ENCODE results near the gene VTA1. TPM values are rescaled to one million over a fixed set of nuclear protein-coding genes. Genes with fewer than 3 reads are reported as not detected.

Gene VTA1
- total and polyA plus RNA-seq, 3 donors from 2014 or later: 32.3 to 40.7 (median 40.7) TPM

GRCh38 chr6:142118328-142118727, 28.7 kb upstream of the VTA1 start:
- intact Hi-C loops (cut with DNase I; ENCODE audit: low total_unique reads): no loop called here

GRCh38 chr6:142118925-142119324, 28.1 kb upstream of the VTA1 start:
- Histone ChIP-seq H3K36me3 (ENCODE audit: low read depth, missing control alignments) (no peaks in the 10 kb centered on the region), H3K27ac (no peak overlapping the region), H3K27me3 (no peaks in the 10 kb centered on the region), H3K4me1 (no peaks in the 10 kb centered on the region), H3K4me3 (no peak overlapping the region), H3K9me3 (no peaks in the 10 kb centered on the region)
- WGBS, 2 donors: 86 to 88% methylated on average over 2 of the region's 2 CpGs
- DNase-seq: no peak
- intact Hi-C loops (cut with DNase I; ENCODE audit: low total_unique reads): no loop called here
- no peak for TF ChIP-seq CTCF (IDR thresholded peaks at IDR 0.05)
- no peak for TF ChIP-seq POLR2A (IDR thresholded peaks at IDR 0.05)

More at GRCh38 chr6:142118328-142118727, 28.7 kb upstream of the VTA1 start:
- no peaks in the 10 kb centered on the region for H3K9me3 ChIP-seq
- WGBS, 2 donors: 75 to 81% methylated on average over 3 of the region's 3 CpGs
- no peak overlapping the region for H3K4me3 ChIP-seq
- no peaks in the 10 kb centered on the region for H3K4me1 ChIP-seq
- H3K36me3 ChIP-seq (ENCODE audit: low read depth, missing control alignments): no peaks in the 10 kb centered on the region
- H3K27ac ChIP-seq: no peak overlapping the region
- no peak for TF ChIP-seq CTCF (IDR thresholded peaks at IDR 0.05)
- TF ChIP-seq POLR2A (IDR thresholded peaks at IDR 0.05): no peak
- no peaks in the 10 kb centered on the region for H3K27me3 ChIP-seq
- no peak for DNase-seq

- TF ChIP-seq CTCF (IDR thresholded peaks at IDR 0.05) (no peak), POLR2A (IDR thresholded peaks at IDR 0.05) (no peak)
- WGBS, 2 donors: 84 to 87% methylated on average over 3 of the region's 3 CpGs
These were observed 25.7 kb upstream of the VTA1 start for GRCh38 chr6:142121342-142121741.

GRCh38 chr6:142130814-142131213, 16.2 kb upstream of the VTA1 start:
- no peaks in the 10 kb centered on the region for H3K9me3 ChIP-seq
- no peaks in the 10 kb centered on the region for H3K4me1 ChIP-seq
- H3K27ac ChIP-seq: no peak overlapping the region
- no peak for DNase-seq
- intact Hi-C loops (cut with DNase I; ENCODE audit: low total_unique reads): no loop called here
- no peak overlapping the region for H3K4me3 ChIP-seq
- 95 to 97% methylated on average over 1 of the region's 1 CpG for WGBS, 2 donors
- H3K36me3 ChIP-seq (ENCODE audit: low read depth, missing control alignments): no peaks in the 10 kb centered on the region
- no peaks in the 10 kb centered on the region for H3K27me3 ChIP-seq
- no peak for TF ChIP-seq POLR2A (IDR thresholded peaks at IDR 0.05)
- TF ChIP-seq CTCF (IDR thresholded peaks at IDR 0.05): no peak

More at GRCh38 chr6:142121342-142121741, 25.7 kb upstream of the VTA1 start:
- H3K27ac ChIP-seq: no peak overlapping the region
- no peak overlapping the region for H3K4me3 ChIP-seq
- no peaks in the 10 kb centered on the region for H3K4me1 ChIP-seq
- no peaks in the 10 kb centered on the region for H3K36me3 ChIP-seq (ENCODE audit: low read depth, missing control alignments)
- intact Hi-C loops (cut with DNase I; ENCODE audit: low total_unique reads): no loop called here
- H3K27me3 ChIP-seq: no peaks in the 10 kb centered on the region
- no peak for DNase-seq
- no peaks in the 10 kb centered on the region for H3K9me3 ChIP-seq

- 70 to 73% methylated on average over 1 of the region's 1 CpG for WGBS, 2 donors
- DNase-seq: no peak
- Histone ChIP-seq H3K27ac (no peak within 1 kb of the TSS), H3K36me3 (ENCODE audit: low read depth, missing control alignments) (no peaks in the 10 kb centered on the region), H3K9me3 (no peaks in the 10 kb centered on the region), H3K27me3 (no peaks in the 10 kb centered on the region), H3K4me3 (no peak within 1 kb of the TSS), H3K4me1 (no peaks in the 10 kb centered on the region)
- TF ChIP-seq POLR2A (IDR thresholded peaks at IDR 0.05): no peak
- no peak for TF ChIP-seq CTCF (IDR thresholded peaks at IDR 0.05)
- intact Hi-C loops (cut with DNase I; ENCODE audit: low total_unique reads): no loop called here
These were observed 14.4 kb upstream of the VTA1 start, which contains the start of gene GJE1 for GRCh38 chr6:142132625-142133024. Gene GJE1, plus strand, starts transcription at chr6:142132925. Its CDS starts 234 bp downstream, at chr6:142133159.
